Psoas muscle (tissue), 8 donors: ENCODE data around the gene NPR3. TPM values are rescaled to one million over a fixed set of nuclear protein-coding genes. Genes with fewer than 3 reads are reported as not detected.

Experiments used
- ATAC-seq, 4 donors: fragments of 200-7000 bp; cut with Tn5 transposase; one replicate each; pipeline ENCODE4 v1.9.1; 2020; ENCODE audit warnings: moderate library complexity in 3 of 4, mild to moderate bottlenecking in 2 of 4
- DNase-seq, 2 donors: peaks; one replicate each; pipeline ENCODE4 v3.0.0-alpha.2; 2020
- H3K27ac ChIP-seq: fragments of 200-600 bp; one replicate; pipeline ENCODE4 v1.8.0; 2022
- H3K27me3 ChIP-seq, 3 donors: fragments of 200-600 bp in 1 of 3; one replicate each; pipeline versions ENCODE4 v1.6.1 to v1.8.0; 2013 to 2022; ENCODE audit warnings: low read length in 2 of 3, mild to moderate bottlenecking in 2 of 3, moderate library complexity in 1 of 3; ENCODE audit not compliant: insufficient read depth in 3 of 3
- H3K36me3 ChIP-seq, 2 donors: fragments of 200-600 bp in 1 of 2; one replicate each; pipeline versions ENCODE4 v1.6.1 to v1.8.0; 2013 to 2022; ENCODE audit warnings: low read depth in 1 of 2, mild to moderate bottlenecking in 1 of 2, moderate library complexity in 1 of 2; ENCODE audit not compliant: insufficient read depth in 1 of 2
- H3K4me1 ChIP-seq: fragments of 200-600 bp; one replicate; pipeline ENCODE4 v1.8.0; 2022
- H3K4me3 ChIP-seq: fragments of 200-600 bp; one replicate; pipeline ENCODE4 v1.8.0; 2022; ENCODE audit warnings: mild to moderate bottlenecking
- H3K9me3 ChIP-seq: fragments of 200-600 bp; one replicate; pipeline ENCODE4 v1.8.0; 2022
- CTCF ChIP-seq: fragments of 200-600 bp; IDR thresholded peaks from one replicate; pipeline ENCODE4 v1.8.0; 2022; ENCODE audit warnings: antibody characterized with exemption
- WGBS, 3 donors: extraction: QIAGEN DNeasy Blood & Tissue Kit; methylation state at CpG; one replicate each; pipeline versions ENCODE4 v1.1.6 to v1.1.7; 2013; 5-methylcytosine and 5-hydroxymethylcytosine counted together
- intact Hi-C, 2 donors: fragments of 100-400 bp; cut with DNase I; formaldehyde crosslinking; loops; one replicate each; pipeline versions ENCODE4 v1.11.0 to v1.14.2; 2022
- polyA plus RNA-seq, 3 donors: library from polyadenylated mRNA; stranded (reverse); fragments of 200-250 nt; gene quantifications; one replicate each; pipeline ENCODE4 v1.2.3, GENCODE V29; 2013
- total RNA-seq, 4 donors: library from RNA; stranded (reverse); fragmentation: NEBNext Ultra II Directional in 2 of 4; extraction: Animal tissue kit (Norgen Biotek cat#: 25700) in 2 of 4; gene quantifications; one replicate each; pipeline versions ENCODE4 v1.2.1 to v1.2.4, GENCODE V29; 2021 to 2023
- donor health status: healthy with polysubstance abuse.
- donor health status: DM: no; HTN: no; CAD: no; lungs with moderate emphysema.
- donor health status: Bipolar disorder and iron deficiency.
- donor health status: healthy.
- donor health status: DM: yes; HTN: yes; CAD: no.
- donor health status: DM: no; HTN: no; CAD: no.
- donor health status: DM: no; HTN: no; CAD: no.
- donor health status: DM: yes; HTN: yes; CAD: no.

NPR3 gene
- total and polyA plus RNA-seq, 7 donors: 1.6 to 44.2 (median 10.5) TPM

GRCh38 chr5:32720300-32720699 lies 9.2 kb downstream of the NPR3 start:
- 92 to 95% (median 93%) methylated on average over 2 of the region's 2 CpGs for WGBS, 3 donors
- no peak for TF ChIP-seq CTCF

GRCh38 chr5:32721626-32722025 lies 10.5 kb downstream of the NPR3 start:
- intact Hi-C loops: no loop called here
- H3K36me3 ChIP-seq: no peaks in the 10 kb centered on the region
- no peak for DNase-seq
- H3K27ac ChIP-seq: no peak overlapping the region
- H3K4me3 ChIP-seq: no peak overlapping the region
- H3K9me3 ChIP-seq: peaks cover 2% of the 10 kb centered on the region
- H3K4me1 ChIP-seq: no peaks in the 10 kb centered on the region
- no peaks in the 10 kb centered on the region for H3K27me3 ChIP-seq
- no peak for TF ChIP-seq CTCF
- ATAC-seq: no peak

More at GRCh38 chr5:32720300-32720699, 9.2 kb downstream of the NPR3 start:
- Histone ChIP-seq H3K4me1 (no peaks in the 10 kb centered on the region), H3K9me3 (peaks cover 2% of the 10 kb centered on the region), H3K36me3 (no peaks in the 10 kb centered on the region), H3K27me3 (no peaks in the 10 kb centered on the region), H3K27ac (no peak overlapping the region), H3K4me3 (no peak overlapping the region)
- intact Hi-C loops: no loop called here
- ATAC-seq (no peak), DNase-seq (no peak)

- Histone ChIP-seq H3K27ac (no peak overlapping the region), H3K4me3 (no peak overlapping the region), H3K9me3 (peaks cover 3% of the 10 kb centered on the region), H3K36me3 (no peaks in the 10 kb centered on the region), H3K27me3 (no peaks in the 10 kb centered on the region), H3K4me1 (no peaks in the 10 kb centered on the region)
- no peak for TF ChIP-seq CTCF
- DNase-seq (no peak), ATAC-seq (no peak)
- WGBS, 3 donors: 84 to 87% (median 84%) methylated on average over 7 of the region's 7 CpGs
- intact Hi-C loops: no loop called here
Measured at GRCh38 chr5:32722957-32723356, 11.8 kb downstream of the NPR3 start.

- no peak for DNase-seq
- intact Hi-C loops: no loop called here
Measured at GRCh38 chr5:32724526-32724925, 13.4 kb downstream of the NPR3 start.

More at GRCh38 chr5:32724526-32724925, 13.4 kb downstream of the NPR3 start:
- H3K9me3 ChIP-seq: peaks cover 3% of the 10 kb centered on the region
- ATAC-seq: no peak
- no peak overlapping the region for H3K27ac ChIP-seq
- H3K4me1 ChIP-seq: no peaks in the 10 kb centered on the region
- H3K27me3 ChIP-seq: no peaks in the 10 kb centered on the region
- 92 to 93% (median 92%) methylated on average over 7 of the region's 7 CpGs for WGBS, 3 donors
- H3K4me3 ChIP-seq: no peak overlapping the region
- TF ChIP-seq CTCF: no peak
- no peaks in the 10 kb centered on the region for H3K36me3 ChIP-seq
